Stimulated activated CD8-positive, alpha-beta memory T cell treated with anti-CD3 and anti-CD28 coated beads, Interleukin-7, amount 100 ng/mL, for 24 hours (primary cell): Measurements from ENCODE around the gene BTBD19.

ENCODE experiments used
- DNase-seq: peaks from one replicate; pipeline ENCODE4 v3.0.0-alpha.2; 2020; ENCODE audit warnings: low read depth

The BTBD19 gene

DNA sequence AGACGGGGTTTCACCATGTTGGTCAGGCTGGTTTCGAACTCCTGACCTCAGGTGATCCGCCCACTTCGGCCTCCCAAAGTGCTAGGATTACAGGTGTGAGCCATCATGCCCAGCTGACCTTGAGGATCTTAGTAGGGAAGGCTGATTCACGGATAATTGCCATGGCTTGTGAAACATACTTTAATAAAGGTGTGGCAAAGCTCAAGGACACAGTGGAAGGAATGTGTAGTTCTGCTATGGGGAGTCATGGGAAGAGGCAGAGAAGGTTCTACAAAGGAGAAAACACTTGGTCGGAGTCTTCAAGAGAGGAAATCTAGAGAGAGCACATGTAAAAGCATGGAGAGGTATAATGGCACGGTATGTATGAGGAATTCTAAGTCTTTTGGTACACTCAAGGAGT lies 47.4 kb downstream of the BTBD19 start:
- DNase-seq: no peak

GRCh38 chr1:44857446-44857845 lies 49.1 kb downstream of the BTBD19 start:
- DNase-seq: no peak

DNA sequence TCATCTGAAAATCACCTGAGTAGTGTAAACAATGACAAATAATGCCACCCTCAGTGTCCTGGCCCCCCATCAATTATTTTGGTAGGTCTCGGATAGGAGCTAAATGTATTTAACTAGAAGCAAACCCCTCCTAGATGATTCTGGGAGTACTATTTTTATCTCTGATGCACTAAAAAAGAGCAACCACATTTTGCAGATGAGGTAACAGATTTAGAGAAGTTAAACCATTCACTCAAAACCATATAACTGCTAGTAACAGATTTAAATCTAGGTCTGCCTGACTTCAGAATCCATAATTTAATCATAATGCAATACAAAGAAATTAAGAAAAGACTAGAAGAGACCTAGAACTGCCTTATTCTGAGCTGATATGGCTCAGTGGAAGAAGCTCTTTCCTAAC lies 52.0 kb downstream of the BTBD19 start:
- DNase-seq: no peak

DNA sequence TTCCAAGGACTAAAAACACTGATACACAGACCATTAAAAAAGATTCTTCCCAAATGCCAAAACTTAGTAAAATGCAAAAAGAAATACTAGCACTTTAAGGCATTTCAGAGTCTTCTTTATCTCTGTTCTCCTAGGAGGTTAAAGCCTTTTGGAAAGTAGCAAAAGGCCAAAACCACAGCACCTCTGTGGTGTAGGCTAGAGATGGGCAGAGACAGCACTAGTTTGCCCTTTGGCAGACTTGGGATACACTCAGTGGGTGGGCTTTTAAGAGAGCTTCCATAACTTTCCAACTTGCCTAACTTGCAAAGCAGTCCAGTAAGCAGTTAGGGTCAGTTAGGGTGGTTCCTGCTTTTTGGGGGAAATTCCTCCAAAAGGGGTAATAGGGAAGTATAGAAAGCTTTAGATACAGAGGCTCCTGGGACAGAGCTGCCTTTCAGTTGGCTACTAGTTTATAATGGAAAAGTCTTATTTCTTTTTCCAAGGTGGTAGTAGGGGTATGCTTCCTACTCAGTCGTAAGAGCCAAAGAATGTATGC lies 52.6 kb downstream of the BTBD19 start:
- DNase-seq: no peak

- DNase-seq: no peak
These were observed 54.6 kb downstream of the BTBD19 start for GRCh38 chr1:44862829-44863401.
